ENCODE results near the gene BORCS8. TPM values are rescaled to one million over a fixed set of nuclear protein-coding genes. Genes with fewer than 3 reads are reported as not detected.

The BORCS8 gene
- total and polyA plus RNA-seq, 2 donors (not counting 3 experiments of a cell fraction or from before 2014, with no cell fraction given): 37.4 to 45.8 TPM

DNA sequence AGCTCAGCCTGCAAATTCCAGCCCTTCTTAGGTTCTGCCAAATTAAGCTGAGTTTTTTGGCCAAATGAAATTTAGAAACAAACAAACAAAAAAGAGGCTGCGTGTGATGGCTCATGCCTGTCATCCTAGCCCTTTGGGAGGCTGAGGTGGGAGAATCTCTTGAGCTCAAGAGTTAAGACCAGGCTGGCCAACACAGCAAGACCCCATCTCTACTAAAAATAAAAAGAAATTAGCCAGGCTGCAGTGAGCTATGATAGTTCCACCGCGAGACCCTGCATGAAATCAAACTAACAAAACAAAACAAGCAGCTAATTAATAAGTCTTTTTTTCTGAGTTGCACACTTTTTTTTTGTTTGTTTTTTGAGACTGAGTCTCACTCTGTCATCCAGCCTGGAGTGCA lies 37.7 kb upstream of the BORCS8 start:
- FAIRE-seq (no peak), DNase-seq (ENCODE audit: low read depth, low spot score) (no peak)
- ChIA-PET POLR2A (no interaction called here), CTCF (interaction anchor here (0.8 to 1.7 kb wide), 3 partner anchors 10 to 113 kb away, joined by 3 to 8 read pairs (median 6); no protein-coding TSS in a partner anchor)
- no TSS peak for BruUV-seq (replicated peaks)
- no peaks in the 10 kb centered on the region for H3K4me1 ChIP-seq (ENCODE audit: control insufficient read depth, extremely low read depth, insufficient read depth, low read length)
- TF ChIP-seq FOS (IDR thresholded peaks at IDR 0.05; ENCODE audit: borderline replicate concordance, insufficient read depth, low read length) (no peak), JUN (IDR thresholded peaks at IDR 0.05; ENCODE audit: borderline replicate concordance, insufficient read depth, insufficient read length, low read depth) (no peak), POLR2A (IDR thresholded peaks at IDR 0.05; ENCODE audit: low read depth, low read length) (no peak), MAX (IDR thresholded peaks at IDR 0.05; ENCODE audit: insufficient read depth, insufficient read length) (no peak), GATA2 (IDR thresholded peaks at IDR 0.05; ENCODE audit: insufficient read depth, insufficient read length, low read depth, low read length) (no peak), MYC (IDR thresholded peaks at IDR 0.05; ENCODE audit: low read depth, low read length) (no peak), CTCF (IDR thresholded peaks at IDR 0.05; ENCODE audit: extremely low read depth in 1 of 2, insufficient read depth in 1 of 2, low read depth in 1 of 2, low read length in 2 of 2) (no peak), POLR2AphosphoS5 (IDR thresholded peaks at IDR 0.05; ENCODE audit: insufficient read depth, low read depth, low read length) (no peak)
- no peaks in the 10 kb centered on the region for H3K9me1 ChIP-seq (replicated peaks; ENCODE audit: control insufficient read depth, extremely low read depth, insufficient read depth, low read length)
- H3K9ac ChIP-seq (replicated peaks; ENCODE audit: extremely low read depth, insufficient read depth, low read length): no peak overlapping the region
- dilution Hi-C loops (cut with MboI; ENCODE audit: extremely low pct_ligation_motif_present, low sequenced_read_pairs) (no loop called here), intact Hi-C loops (cut with micrococcal nuclease) (no loop called here)
- H3K9me3 ChIP-seq (replicated peaks; ENCODE audit: control insufficient read depth, insufficient read depth, low read length): peaks cover 1% of the 10 kb centered on the region
- H2AFZ ChIP-seq (ENCODE audit: low read depth, low read length): no peak overlapping the region
- H3K27ac ChIP-seq (ENCODE audit: insufficient read depth, low read depth, low read length): no peak overlapping the region
- H3K36me3 ChIP-seq (ENCODE audit: control insufficient read depth in 2 of 2, extremely low read depth in 1 of 2, insufficient read depth in 2 of 2, low read length in 2 of 2): no peaks in the 10 kb centered on the region
- no peak overlapping the region for H3K4me2 ChIP-seq (ENCODE audit: insufficient read depth, low read length)
- peaks cover 0 to under 1% of the 10 kb centered on the region in 2 experiments for H3K27me3 ChIP-seq (ENCODE audit: control insufficient read depth in 2 of 2, insufficient read depth in 2 of 2, low read length in 2 of 2)
- H4K20me1 ChIP-seq (replicated peaks; ENCODE audit: control insufficient read depth, extremely low read depth, insufficient read depth, low read length): no peaks in the 10 kb centered on the region
- H3K79me2 ChIP-seq (ENCODE audit: control insufficient read depth, insufficient read depth, low read length): no peaks in the 10 kb centered on the region
- no peak overlapping the region for H3K4me3 ChIP-seq (replicated peaks in 1 of 3; ENCODE audit: insufficient read depth in 1 of 3, low read depth in 1 of 3, low read length in 3 of 3)
